ENCODE data around the gene SUMF1.

DNA sequence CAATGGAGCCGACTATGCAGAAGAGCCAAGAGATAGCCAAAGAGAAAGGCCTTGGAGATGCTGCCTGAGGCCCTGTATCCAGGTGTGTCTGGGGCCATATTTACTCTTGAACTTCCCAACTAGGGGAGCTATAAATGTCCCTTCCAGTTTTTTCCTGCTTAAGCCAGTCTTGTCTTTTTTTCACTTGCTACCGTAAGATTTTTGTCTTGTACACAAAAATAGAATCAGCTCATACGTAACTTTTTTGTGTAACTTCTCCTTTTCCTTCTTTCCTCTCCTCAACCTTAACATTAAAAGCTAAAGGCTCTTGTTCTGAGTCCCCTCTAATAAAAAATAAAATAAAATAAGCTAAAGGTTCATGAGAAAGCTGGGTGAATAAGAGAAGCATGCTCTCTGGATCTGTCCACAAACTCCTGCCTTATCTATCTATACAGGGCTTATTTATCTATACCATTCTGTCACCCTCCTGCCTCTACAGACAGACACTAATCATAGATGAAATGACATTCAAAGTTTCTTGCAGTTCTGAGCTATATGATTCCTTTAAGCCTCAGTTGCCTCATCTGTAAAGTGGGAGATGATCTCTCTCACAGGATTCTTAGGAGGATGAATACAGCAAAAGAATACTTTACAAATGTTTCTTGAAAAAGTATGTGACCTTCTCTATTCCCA, 4.6 kb downstream of the SUMF1 start:
- TF ChIP-seq, protein P1, sequence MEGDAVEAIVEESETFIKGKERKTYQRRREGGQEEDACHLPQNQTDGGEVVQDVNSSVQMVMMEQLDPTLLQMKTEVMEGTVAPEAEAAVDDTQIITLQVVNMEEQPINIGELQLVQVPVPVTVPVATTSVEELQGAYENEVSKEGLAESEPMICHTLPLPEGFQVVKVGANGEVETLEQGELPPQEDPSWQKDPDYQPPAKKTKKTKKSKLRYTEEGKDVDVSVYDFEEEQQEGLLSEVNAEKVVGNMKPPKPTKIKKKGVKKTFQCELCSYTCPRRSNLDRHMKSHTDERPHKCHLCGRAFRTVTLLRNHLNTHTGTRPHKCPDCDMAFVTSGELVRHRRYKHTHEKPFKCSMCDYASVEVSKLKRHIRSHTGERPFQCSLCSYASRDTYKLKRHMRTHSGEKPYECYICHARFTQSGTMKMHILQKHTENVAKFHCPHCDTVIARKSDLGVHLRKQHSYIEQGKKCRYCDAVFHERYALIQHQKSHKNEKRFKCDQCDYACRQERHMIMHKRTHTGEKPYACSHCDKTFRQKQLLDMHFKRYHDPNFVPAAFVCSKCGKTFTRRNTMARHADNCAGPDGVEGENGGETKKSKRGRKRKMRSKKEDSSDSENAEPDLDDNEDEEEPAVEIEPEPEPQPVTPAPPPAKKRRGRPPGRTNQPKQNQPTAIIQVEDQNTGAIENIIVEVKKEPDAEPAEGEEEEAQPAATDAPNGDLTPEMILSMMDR (IDR thresholded peaks at IDR 0.05), result no peak
- no peak for TF ChIP-seq POLR2A (IDR thresholded peaks at IDR 0.05)

Measured in adrenal gland (tissue), 5 donors.